SJSA1 (cell line): ENCODE measurements around the gene CHD9. TPM values are rescaled to one million over a fixed set of nuclear protein-coding genes. Genes with fewer than 3 reads are reported as not detected.

Source experiments
- DNase-seq, 2 experiments: peaks; one replicate each; pipeline ENCODE4 v3.0.0-alpha.2; 2015 to 2020; ENCODE audit warnings: low spot score in 2 of 2, low read depth in 1 of 2
- H3K27ac ChIP-seq: fragments of 250-450 bp; sonication (Bioruptor Pico); 2 replicates; pipeline ENCODE4 v1.5.1; 2020; ENCODE audit warnings: mild to moderate bottlenecking, moderate library complexity
- H3K27me3 ChIP-seq: fragments of 250-450 bp; sonication (Bioruptor Pico); replicated peaks from 2 replicates; pipeline ENCODE4 v1.5.1; 2020; ENCODE audit warnings: mild to moderate bottlenecking, moderate library complexity
- H3K36me3 ChIP-seq: fragments of 250-450 bp; sonication (Bioruptor Pico); 2 replicates; pipeline ENCODE4 v1.5.1; 2020; ENCODE audit warnings: mild to moderate bottlenecking
- H3K4me1 ChIP-seq: fragments of 250-450 bp; sonication (Bioruptor Pico); replicated peaks from 2 replicates; pipeline ENCODE4 v1.6.1; 2021; ENCODE audit warnings: mild to moderate bottlenecking
- H3K4me3 ChIP-seq: fragments of 250-450 bp; sonication (Bioruptor Pico); 2 replicates; pipeline ENCODE4 v1.5.1; 2020; ENCODE audit warnings: mild to moderate bottlenecking
- H3K9me3 ChIP-seq: fragments of 250-450 bp; sonication (Bioruptor Pico); replicated peaks from 2 replicates; pipeline ENCODE4 v1.5.1; 2020; ENCODE audit warnings: mild to moderate bottlenecking
- total RNA-seq: library from RNA; depleted of rRNA; stranded (reverse); fragments of >200 nt; shearing (Covaris generic); gene quantifications from 2 replicates; pipeline ENCODE4 v1.2.3, GENCODE V29; 2014

Gene CHD9
- total RNA-seq, 1 experiment from 2014 or later: 29.2 TPM

- no peak overlapping the region for H3K27ac ChIP-seq
These were observed 30.6 kb downstream of the CHD9 start for GRCh38 chr16:53085369-53085843.

GRCh38 chr16:53085931-53086421 is 31.2 kb downstream of the CHD9 start:
- no peaks in the 10 kb centered on the region for H3K9me3 ChIP-seq
- no peak for DNase-seq
- H3K27me3 ChIP-seq: no peaks in the 10 kb centered on the region
- no peak overlapping the region for H3K27ac ChIP-seq
- H3K36me3 ChIP-seq: no peaks in the 10 kb centered on the region
- peaks cover 12% of the 10 kb centered on the region for H3K4me1 ChIP-seq
- H3K4me3 ChIP-seq: no peak overlapping the region

More at GRCh38 chr16:53085369-53085843, 30.6 kb downstream of the CHD9 start:
- no peaks in the 10 kb centered on the region for H3K27me3 ChIP-seq
- peaks cover 12% of the 10 kb centered on the region for H3K4me1 ChIP-seq
- DNase-seq: no peak
- no peaks in the 10 kb centered on the region for H3K36me3 ChIP-seq
- H3K4me3 ChIP-seq: no peak overlapping the region
- H3K9me3 ChIP-seq: no peaks in the 10 kb centered on the region

GRCh38 chr16:53087101-53087500 is 32.3 kb downstream of the CHD9 start:
- Histone ChIP-seq H3K36me3 (no peaks in the 10 kb centered on the region), H3K4me1 (peaks cover 21% of the 10 kb centered on the region), H3K4me3 (no peak overlapping the region), H3K27ac (no peak overlapping the region), H3K9me3 (no peaks in the 10 kb centered on the region), H3K27me3 (no peaks in the 10 kb centered on the region)
- no peak for DNase-seq

- H3K4me3 ChIP-seq: no peak overlapping the region
- DNase-seq: peak in 1 of 2 experiments; percentile 10
- no peaks in the 10 kb centered on the region for H3K27me3 ChIP-seq
- H3K27ac ChIP-seq: no peak overlapping the region
- peaks cover 21% of the 10 kb centered on the region for H3K4me1 ChIP-seq
- H3K9me3 ChIP-seq: no peaks in the 10 kb centered on the region
- no peaks in the 10 kb centered on the region for H3K36me3 ChIP-seq
These were observed 34.9 kb downstream of the CHD9 start for GRCh38 chr16:53089434-53090285.

GRCh38 chr16:53090286-53090590 is 35.4 kb downstream of the CHD9 start:
- H3K27me3 ChIP-seq: no peaks in the 10 kb centered on the region
- DNase-seq: no peak
- no peak overlapping the region for H3K27ac ChIP-seq
- no peaks in the 10 kb centered on the region for H3K9me3 ChIP-seq
- H3K36me3 ChIP-seq: no peaks in the 10 kb centered on the region
- no peak overlapping the region for H3K4me3 ChIP-seq
- peaks cover 21% of the 10 kb centered on the region for H3K4me1 ChIP-seq

GRCh38 chr16:53090591-53091411 is 36.0 kb downstream of the CHD9 start:
- no peaks in the 10 kb centered on the region for H3K36me3 ChIP-seq
- H3K4me3 ChIP-seq: no peak overlapping the region
- H3K9me3 ChIP-seq: no peaks in the 10 kb centered on the region
- DNase-seq: peak in 1 of 2 experiments; percentile 25
- H3K4me1 ChIP-seq: peaks cover 21% of the 10 kb centered on the region
- no peak overlapping the region for H3K27ac ChIP-seq
- no peaks in the 10 kb centered on the region for H3K27me3 ChIP-seq

GRCh38 chr16:53091466-53092211 is 36.8 kb downstream of the CHD9 start:
- Histone ChIP-seq H3K9me3 (no peaks in the 10 kb centered on the region), H3K4me1 (peaks cover 21% of the 10 kb centered on the region), H3K27ac (no peak overlapping the region), H3K36me3 (no peaks in the 10 kb centered on the region), H3K4me3 (no peak overlapping the region), H3K27me3 (no peaks in the 10 kb centered on the region)
- DNase-seq: no peak

- DNase-seq: no peak
- Histone ChIP-seq H3K27ac (no peak overlapping the region), H3K9me3 (no peaks in the 10 kb centered on the region), H3K36me3 (no peaks in the 10 kb centered on the region), H3K4me3 (no peak overlapping the region), H3K4me1 (peaks cover 21% of the 10 kb centered on the region), H3K27me3 (no peaks in the 10 kb centered on the region)
These were observed 37.5 kb downstream of the CHD9 start for GRCh38 chr16:53092284-53092683.

- Histone ChIP-seq H3K4me3 (no peak overlapping the region), H3K36me3 (no peaks in the 10 kb centered on the region), H3K27me3 (no peaks in the 10 kb centered on the region), H3K9me3 (no peaks in the 10 kb centered on the region), H3K27ac (no peak overlapping the region), H3K4me1 (peaks cover 29% of the 10 kb centered on the region)
- no peak for DNase-seq
These were observed 38.5 kb downstream of the CHD9 start for GRCh38 chr16:53093162-53093744.

GRCh38 chr16:53094013-53094630 is 39.3 kb downstream of the CHD9 start:
- no peak overlapping the region for H3K4me3 ChIP-seq
- H3K4me1 ChIP-seq: peaks cover 38% of the 10 kb centered on the region
- H3K36me3 ChIP-seq: no peaks in the 10 kb centered on the region
- H3K27ac ChIP-seq: no peak overlapping the region
- no peaks in the 10 kb centered on the region for H3K27me3 ChIP-seq
- no peak for DNase-seq
- no peaks in the 10 kb centered on the region for H3K9me3 ChIP-seq

GRCh38 chr16:53097190-53097589 is 42.4 kb downstream of the CHD9 start:
- no peaks in the 10 kb centered on the region for H3K9me3 ChIP-seq
- no peak overlapping the region for H3K27ac ChIP-seq
- H3K36me3 ChIP-seq: no peaks in the 10 kb centered on the region
- H3K4me1 ChIP-seq: peaks cover 31% of the 10 kb centered on the region
- no peaks in the 10 kb centered on the region for H3K27me3 ChIP-seq
- H3K4me3 ChIP-seq: no peak overlapping the region
- DNase-seq: no peak

- peak overlapping the region; percentile 64 for H3K27ac ChIP-seq
- DNase-seq: peak; percentile 69 to 87
- peak overlapping the region; percentile 23; the same call in 1 of the 2 replicates for H3K4me3 ChIP-seq
- H3K36me3 ChIP-seq: no peaks in the 10 kb centered on the region
- peaks cover 31% of the 10 kb centered on the region for H3K4me1 ChIP-seq
- no peaks in the 10 kb centered on the region for H3K9me3 ChIP-seq
- H3K27me3 ChIP-seq: no peaks in the 10 kb centered on the region
These were observed 43.9 kb downstream of the CHD9 start for GRCh38 chr16:53098526-53099317.
